DMS114 treated with DMSO at 0.1 percent for 48 hours (cell line): ENCODE measurements around the gene SLC35E1.

Source experiments
- DNase-seq: peaks from one replicate; lab custom pipeline; 2025; ENCODE audit not compliant: unreplicated experiment; lab: John Stamatoyannopoulos, UW

SLC35E1 gene

DNA sequence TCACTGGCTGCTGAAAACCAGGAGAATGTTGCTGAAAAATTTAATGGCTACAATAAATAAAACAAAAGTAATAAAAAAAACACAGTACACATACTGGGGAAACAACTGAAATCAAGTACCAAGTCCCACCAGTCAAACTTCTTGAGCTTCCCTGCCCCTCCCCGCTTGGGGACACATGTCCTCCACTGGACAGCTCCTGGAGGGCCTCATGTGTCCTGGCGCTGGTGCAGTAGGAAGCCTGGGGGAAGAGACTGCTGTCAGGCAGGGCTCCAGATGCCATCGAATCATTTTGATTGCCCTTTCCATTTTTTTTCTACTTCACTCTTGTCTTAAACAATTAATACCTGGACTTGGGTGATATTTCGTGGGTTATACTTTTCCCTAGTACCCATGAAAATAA, 26.6 kb upstream of the SLC35E1 start:
- DNase-seq: no peak

- DNase-seq: no peak
Observed at GRCh38 chr19:16596399-16596798, 24.2 kb upstream of the SLC35E1 start.

DNA sequence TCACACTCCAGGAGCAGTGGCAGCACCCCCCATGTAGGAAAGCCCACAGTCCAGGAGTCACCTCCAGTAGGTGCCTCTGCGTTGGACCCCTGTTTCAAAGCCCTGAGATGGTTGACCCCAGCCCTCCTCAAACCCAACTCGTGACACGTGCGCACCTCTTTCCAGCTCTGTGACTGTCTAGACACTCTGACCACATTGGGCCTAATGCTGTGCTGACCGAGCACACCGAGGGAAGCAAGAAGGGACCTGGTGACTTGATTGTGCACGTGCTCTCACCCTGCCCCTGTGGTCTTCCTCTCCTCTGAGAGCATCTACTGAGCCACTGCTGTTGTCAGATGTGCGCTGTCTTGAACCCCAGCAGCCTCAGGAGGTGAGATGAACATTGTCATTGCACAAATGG, 22.9 kb upstream of the SLC35E1 start:
- no peak for DNase-seq

- no peak for DNase-seq
Observed at GRCh38 chr19:16594681-16595091, 22.5 kb upstream of the SLC35E1 start.

GRCh38 chr19:16594131-16594586, 21.9 kb upstream of the SLC35E1 start:
- DNase-seq: no peak

DNA sequence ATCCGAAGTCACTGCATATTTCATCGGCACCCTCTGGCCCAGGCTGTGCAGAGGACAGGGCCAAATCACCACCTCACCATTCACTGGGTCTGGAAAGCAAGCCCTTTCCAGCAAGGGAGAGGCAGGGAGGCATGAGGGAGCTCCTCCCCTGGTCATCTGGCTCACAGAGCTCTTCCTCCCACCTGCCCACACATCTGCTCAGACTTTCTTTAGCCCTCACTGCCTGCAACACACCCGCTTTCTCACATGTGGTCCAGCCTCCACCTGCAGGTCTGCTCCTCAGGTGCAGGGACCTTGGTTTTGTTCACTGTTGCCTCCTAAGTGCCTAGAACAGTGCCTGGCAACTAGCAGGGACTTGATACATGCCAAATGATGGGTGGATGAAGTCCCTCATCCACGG, 21.0 kb upstream of the SLC35E1 start:
- DNase-seq: no peak

DNA sequence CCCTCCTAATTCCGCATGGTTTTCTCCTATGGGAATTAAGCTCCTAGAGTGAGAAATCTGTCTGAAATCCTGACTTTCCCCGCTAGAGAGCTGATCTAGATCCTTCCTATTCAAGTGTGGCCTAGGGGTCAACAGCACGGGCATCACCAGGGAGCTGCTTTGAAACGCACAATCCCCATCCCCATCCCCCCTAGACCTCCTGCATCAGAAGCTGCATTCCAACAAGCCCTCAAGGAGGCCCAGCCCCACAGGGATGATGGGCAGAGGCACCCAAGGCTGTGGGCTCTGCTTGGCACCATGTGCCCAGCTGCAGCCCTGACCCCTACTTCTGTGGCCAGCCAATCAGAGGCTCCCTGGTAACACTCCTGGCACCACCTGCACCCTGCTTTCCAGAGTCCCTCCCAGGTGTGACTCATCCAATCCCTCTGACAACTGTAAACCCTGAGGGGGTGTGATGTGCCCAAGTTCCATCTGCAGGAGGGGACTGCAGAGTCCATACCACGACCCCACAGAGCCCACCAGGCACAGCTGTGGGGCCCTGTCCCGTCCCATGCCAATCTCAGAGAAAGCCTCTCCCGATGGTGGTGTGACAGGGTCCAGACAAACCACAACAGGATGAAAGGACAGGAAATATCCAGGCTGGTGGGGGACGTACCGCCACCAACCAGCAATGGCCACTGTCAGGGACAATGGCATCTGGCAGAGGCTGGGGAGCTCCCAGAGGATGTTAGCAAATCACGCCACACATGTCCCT, 19.8 kb upstream of the SLC35E1 start:
- DNase-seq: no peak

DNA sequence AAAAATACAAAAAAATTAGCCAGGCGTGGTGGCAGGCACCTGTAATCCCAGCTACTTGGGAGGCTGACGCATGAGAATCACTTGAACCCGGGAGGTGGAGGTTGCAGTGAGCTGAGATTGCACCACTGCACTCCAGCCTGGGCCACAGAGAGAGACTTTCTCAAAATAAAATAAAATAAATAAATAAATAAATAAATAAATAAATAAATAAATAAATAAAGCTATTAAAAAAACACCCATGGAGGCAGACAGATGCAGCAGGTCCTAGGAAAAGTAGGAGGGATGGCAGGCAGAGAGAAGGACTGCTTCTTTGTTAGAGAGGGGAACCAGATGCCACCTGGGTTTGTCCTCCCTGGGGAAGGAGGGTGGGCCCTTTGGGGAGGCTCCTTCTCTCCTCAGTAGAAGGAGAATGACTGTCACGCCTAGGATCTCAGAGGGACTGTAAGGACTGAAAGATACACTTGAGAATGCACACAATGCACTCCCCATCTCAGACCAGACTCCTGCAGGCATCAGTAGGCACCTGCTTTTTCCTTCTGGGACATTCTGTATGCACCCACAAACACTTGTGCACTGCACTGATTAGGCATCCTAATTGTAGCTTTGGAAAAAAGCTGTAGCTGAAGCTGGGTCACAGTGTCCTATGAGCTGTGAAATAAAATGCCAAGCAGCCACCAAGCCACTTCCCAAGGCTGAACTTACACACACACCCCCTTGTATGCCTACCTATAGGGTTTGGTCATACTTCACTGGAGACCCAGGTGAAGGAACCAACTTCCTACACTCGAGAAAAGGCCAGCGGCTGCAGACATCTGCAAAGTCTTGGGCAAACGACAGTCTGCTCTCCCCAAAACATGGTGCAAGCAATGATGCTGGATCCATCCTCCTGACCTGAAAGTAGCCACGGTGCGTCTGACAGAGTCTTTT, 18.9 kb upstream of the SLC35E1 start:
- no peak for DNase-seq

GRCh38 chr19:16589917-16590316, 17.7 kb upstream of the SLC35E1 start:
- no peak for DNase-seq

DNA sequence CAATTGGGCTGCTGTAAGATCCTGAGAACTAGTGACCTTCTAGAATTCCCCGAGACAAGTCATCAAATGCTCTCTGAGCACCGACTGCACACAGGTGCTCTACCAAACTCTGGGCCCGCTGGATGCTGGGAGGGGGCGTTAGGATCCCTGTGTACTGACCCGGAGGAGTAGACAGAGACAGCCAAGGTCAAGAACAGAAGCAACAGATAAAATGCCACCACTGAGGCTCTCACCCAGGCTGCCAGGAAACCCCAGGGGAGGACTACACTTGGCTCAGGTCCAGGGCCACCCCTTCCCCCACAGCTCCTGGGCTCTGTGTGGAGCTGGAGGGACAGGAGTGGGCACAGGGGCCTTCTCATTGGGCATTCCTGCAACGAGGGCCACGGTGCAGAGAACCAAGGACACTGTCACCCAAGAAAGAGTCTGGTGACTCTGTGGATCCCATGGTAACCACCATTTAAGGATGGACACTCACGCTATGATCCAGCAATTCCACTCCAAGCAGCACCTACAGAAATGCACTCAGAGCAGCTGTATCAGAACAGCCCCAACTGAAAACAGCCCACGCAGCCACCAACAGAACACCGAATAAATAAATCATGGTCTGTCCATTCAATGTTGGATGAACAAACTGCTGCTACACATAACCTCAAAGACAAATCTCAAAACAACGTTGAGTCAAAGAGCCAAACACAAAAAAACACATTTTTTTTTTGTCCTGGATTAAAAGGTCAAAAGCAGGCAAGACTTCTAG, 16.8 kb upstream of the SLC35E1 start:
- no peak for DNase-seq

GRCh38 chr19:16587833-16588823, 15.9 kb upstream of the SLC35E1 start:
- no peak for DNase-seq

DNA sequence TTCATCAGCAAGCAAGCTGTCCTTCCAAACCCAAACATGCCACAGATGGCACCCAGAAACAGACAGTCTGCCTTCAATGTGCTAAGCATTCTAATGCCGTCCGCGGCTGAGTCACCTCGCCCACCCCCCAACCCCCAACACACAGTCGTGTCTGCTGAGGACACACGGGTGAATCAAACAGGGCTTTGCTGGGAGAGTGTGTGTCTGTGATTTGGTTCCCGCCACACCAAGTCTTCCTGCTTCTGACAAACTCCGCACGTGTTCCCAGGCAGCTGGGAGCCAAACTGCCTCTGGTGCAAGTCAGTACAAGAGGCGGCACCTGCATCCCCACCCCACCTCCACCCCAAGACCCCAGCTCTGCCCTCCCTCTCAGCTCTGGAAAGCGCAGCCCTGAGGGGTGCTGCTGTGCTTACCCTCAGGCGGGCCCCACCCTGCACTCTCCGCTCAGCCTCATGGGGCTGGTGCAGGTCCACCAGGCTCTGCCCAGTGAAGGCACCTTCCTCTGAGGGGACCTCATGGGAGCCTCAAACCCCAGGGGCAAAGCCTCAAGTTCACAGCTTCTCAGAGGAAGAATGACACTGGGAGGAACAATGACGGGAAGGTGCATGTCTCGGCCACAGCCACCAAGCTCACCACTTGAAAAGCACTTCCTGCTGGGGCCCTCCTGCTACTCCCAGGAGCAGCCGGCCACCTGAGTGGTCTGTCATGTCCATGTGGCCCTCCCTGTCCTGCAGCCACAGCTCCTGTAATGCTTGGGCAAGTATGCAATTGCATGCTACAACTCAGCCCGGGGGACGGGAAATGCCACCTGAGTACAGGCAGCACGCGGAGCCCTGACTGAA, 15.0 kb upstream of the SLC35E1 start:
- no peak for DNase-seq

- no peak for DNase-seq
Observed at GRCh38 chr19:16586477-16586871, 14.3 kb upstream of the SLC35E1 start.

DNA sequence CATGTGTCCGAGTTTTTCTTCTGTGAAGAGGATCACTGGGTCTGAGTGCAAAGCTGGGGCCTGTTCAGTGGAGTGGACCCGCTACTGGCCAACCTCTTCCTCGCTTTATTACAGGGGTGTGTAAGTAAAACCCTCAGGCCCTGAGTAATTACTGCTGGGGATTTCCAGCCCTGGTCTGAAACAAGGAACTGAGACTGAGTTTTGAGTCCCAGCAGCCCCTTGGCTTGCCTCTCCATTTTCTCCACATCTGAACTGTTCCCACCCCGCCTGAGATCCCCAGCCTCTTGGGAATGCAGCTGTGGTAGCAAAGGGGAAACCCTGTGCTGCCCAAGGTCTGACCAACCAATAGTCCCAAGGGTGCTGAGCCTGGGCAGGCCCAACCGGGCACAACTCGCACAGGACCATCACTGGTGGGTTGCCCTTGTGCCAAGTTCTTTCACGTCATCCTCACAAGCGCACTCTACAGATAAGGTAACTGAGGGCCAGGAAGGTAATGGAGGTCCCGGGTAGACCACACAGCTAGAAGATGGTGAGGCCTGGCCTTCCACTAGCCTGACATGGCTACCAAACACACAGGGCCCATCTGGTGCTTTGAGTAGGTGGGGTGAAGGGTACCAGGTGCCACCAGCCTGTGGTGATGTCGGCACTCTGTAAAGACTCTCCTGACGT, 13.7 kb upstream of the SLC35E1 start:
- no peak for DNase-seq

GRCh38 chr19:16585094-16585801, 13.0 kb upstream of the SLC35E1 start:
- no peak for DNase-seq

GRCh38 chr19:16584248-16585093, 12.3 kb upstream of the SLC35E1 start:
- DNase-seq: no peak
